Neural cell (in vitro differentiated cells): ENCODE data around the gene TBC1D8.

Source experiments
- MXI1 ChIP-seq: fragments of 450-650 bp; conservative IDR thresholded peaks from 2 replicates; pipeline ENCODE4 v1.6.1; 2014; ENCODE audit warnings: antibody characterized with exemption, mild to moderate bottlenecking; ENCODE audit not compliant: poor library complexity, severe bottlenecking
- SMC3 ChIP-seq: fragments of 450-650 bp; conservative IDR thresholded peaks from 2 replicates; pipeline ENCODE4 v1.6.1; 2014; ENCODE audit warnings: antibody characterized with exemption, mild to moderate bottlenecking, moderate library complexity; ENCODE audit not compliant: poor library complexity
- TF ChIP-seq, protein P1 (sequence below): fragments of 450-650 bp; IDR thresholded peaks from 2 replicates; pipeline ENCODE4 v1.5.1; 2014; ENCODE audit warnings: antibody characterized with exemption, mild to moderate bottlenecking, moderate library complexity; ENCODE audit not compliant: poor library complexity, severe bottlenecking
- TF ChIP-seq, protein P2 (sequence below): IDR thresholded peaks from 2 replicates; pipeline ENCODE4 v1.6.1; 2012; ENCODE audit warnings: borderline replicate concordance

DNA sequence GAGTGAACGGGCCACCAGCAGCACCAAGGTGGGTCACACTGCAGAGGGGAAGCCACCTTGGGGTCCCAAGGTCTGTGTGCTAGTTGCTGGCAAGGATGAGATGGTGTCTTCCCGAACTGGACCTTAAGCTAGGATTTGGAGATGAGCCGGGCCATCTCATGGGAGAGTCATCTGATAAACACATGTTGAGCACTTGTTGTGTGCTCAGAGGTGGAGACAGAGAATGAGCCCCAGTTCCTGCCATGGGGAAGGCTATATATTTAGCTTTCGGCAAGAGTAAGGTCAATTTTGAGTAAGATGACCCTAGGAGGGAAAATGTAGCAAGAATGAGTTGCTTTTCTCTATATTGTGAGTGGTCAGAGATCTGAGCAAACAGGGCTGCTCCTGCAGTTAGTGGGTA is 190.5 kb downstream of the TBC1D8 start:
- TF ChIP-seq, protein P1, sequence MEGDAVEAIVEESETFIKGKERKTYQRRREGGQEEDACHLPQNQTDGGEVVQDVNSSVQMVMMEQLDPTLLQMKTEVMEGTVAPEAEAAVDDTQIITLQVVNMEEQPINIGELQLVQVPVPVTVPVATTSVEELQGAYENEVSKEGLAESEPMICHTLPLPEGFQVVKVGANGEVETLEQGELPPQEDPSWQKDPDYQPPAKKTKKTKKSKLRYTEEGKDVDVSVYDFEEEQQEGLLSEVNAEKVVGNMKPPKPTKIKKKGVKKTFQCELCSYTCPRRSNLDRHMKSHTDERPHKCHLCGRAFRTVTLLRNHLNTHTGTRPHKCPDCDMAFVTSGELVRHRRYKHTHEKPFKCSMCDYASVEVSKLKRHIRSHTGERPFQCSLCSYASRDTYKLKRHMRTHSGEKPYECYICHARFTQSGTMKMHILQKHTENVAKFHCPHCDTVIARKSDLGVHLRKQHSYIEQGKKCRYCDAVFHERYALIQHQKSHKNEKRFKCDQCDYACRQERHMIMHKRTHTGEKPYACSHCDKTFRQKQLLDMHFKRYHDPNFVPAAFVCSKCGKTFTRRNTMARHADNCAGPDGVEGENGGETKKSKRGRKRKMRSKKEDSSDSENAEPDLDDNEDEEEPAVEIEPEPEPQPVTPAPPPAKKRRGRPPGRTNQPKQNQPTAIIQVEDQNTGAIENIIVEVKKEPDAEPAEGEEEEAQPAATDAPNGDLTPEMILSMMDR, result no peak
- TF ChIP-seq SMC3, result no peak
- TF ChIP-seq MXI1, result no peak
- TF ChIP-seq, protein P2, sequence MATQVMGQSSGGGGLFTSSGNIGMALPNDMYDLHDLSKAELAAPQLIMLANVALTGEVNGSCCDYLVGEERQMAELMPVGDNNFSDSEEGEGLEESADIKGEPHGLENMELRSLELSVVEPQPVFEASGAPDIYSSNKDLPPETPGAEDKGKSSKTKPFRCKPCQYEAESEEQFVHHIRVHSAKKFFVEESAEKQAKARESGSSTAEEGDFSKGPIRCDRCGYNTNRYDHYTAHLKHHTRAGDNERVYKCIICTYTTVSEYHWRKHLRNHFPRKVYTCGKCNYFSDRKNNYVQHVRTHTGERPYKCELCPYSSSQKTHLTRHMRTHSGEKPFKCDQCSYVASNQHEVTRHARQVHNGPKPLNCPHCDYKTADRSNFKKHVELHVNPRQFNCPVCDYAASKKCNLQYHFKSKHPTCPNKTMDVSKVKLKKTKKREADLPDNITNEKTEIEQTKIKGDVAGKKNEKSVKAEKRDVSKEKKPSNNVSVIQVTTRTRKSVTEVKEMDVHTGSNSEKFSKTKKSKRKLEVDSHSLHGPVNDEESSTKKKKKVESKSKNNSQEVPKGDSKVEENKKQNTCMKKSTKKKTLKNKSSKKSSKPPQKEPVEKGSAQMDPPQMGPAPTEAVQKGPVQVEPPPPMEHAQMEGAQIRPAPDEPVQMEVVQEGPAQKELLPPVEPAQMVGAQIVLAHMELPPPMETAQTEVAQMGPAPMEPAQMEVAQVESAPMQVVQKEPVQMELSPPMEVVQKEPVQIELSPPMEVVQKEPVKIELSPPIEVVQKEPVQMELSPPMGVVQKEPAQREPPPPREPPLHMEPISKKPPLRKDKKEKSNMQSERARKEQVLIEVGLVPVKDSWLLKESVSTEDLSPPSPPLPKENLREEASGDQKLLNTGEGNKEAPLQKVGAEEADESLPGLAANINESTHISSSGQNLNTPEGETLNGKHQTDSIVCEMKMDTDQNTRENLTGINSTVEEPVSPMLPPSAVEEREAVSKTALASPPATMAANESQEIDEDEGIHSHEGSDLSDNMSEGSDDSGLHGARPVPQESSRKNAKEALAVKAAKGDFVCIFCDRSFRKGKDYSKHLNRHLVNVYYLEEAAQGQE, result no peak
